MG63 (cell line): Measurements from ENCODE around the gene AFAP1L1. TPM values are rescaled to one million over a fixed set of nuclear protein-coding genes. Genes with fewer than 3 reads are reported as not detected.

Source experiments
- DNase-seq: peaks from one replicate; pipeline ENCODE4 v3.0.0-alpha.2; 2020
- H3K27me3 ChIP-seq: fragments of 250-450 bp; sonication (Bioruptor Pico); 2 replicates; pipeline ENCODE4 v1.5.1; 2020; ENCODE audit warnings: mild to moderate bottlenecking, moderate library complexity
- H3K36me3 ChIP-seq: fragments of 250-450 bp; sonication (Bioruptor Pico); 2 replicates; pipeline ENCODE4 v1.5.1; 2020; ENCODE audit warnings: mild to moderate bottlenecking, moderate library complexity
- H3K4me3 ChIP-seq: fragments of 250-450 bp; sonication (Bioruptor Pico); 2 replicates; pipeline ENCODE4 v1.5.1; 2020; ENCODE audit warnings: mild to moderate bottlenecking, moderate library complexity
- H3K9me3 ChIP-seq: fragments of 250-450 bp; sonication (Bioruptor Pico); 2 replicates; pipeline ENCODE4 v1.5.1; 2020; ENCODE audit warnings: mild to moderate bottlenecking, moderate library complexity
- total RNA-seq: library from RNA; depleted of rRNA; stranded (reverse); fragments of >200 nt; shearing (Covaris generic); gene quantifications from 2 replicates; pipeline ENCODE4 v1.2.3, GENCODE V29; 2014; ENCODE audit warnings: low replicate concordance

The AFAP1L1 gene
- total RNA-seq, 1 experiment from 2014 or later, result 8.1 TPM

GRCh38 chr5:149319174-149319573 lies 47.5 kb downstream of the AFAP1L1 start:
- no peak for DNase-seq
- Histone ChIP-seq H3K9me3 (no peaks in the 10 kb centered on the region), H3K36me3 (no peaks in the 10 kb centered on the region; the same call in 1 of the 2 replicates), H3K4me3 (no peak overlapping the region), H3K27me3 (no peaks in the 10 kb centered on the region)

- Histone ChIP-seq H3K27me3 (no peaks in the 10 kb centered on the region), H3K9me3 (no peaks in the 10 kb centered on the region), H3K4me3 (no peak overlapping the region)
Measured at GRCh38 chr5:149320791-149321330, 49.2 kb downstream of the AFAP1L1 start.

GRCh38 chr5:149322518-149322917 lies 50.9 kb downstream of the AFAP1L1 start:
- DNase-seq, result no peak
- Histone ChIP-seq H3K27me3 (no peaks in the 10 kb centered on the region), H3K36me3 (no peaks in the 10 kb centered on the region; the same call in 1 of the 2 replicates), H3K9me3 (no peaks in the 10 kb centered on the region), H3K4me3 (no peak overlapping the region)

More at GRCh38 chr5:149320791-149321330, 49.2 kb downstream of the AFAP1L1 start:
- peak; percentile 63 for DNase-seq
- no peaks in the 10 kb centered on the region; the same call in 1 of the 2 replicates for H3K36me3 ChIP-seq

- H3K27me3 ChIP-seq, result no peaks in the 10 kb centered on the region
- H3K9me3 ChIP-seq, result no peaks in the 10 kb centered on the region
- no peak for DNase-seq
- H3K36me3 ChIP-seq, result no peaks in the 10 kb centered on the region; the same call in 1 of the 2 replicates
- no peak overlapping the region for H3K4me3 ChIP-seq
Measured at GRCh38 chr5:149323210-149323609, 51.6 kb downstream of the AFAP1L1 start.

- no peaks in the 10 kb centered on the region for H3K27me3 ChIP-seq
- H3K4me3 ChIP-seq, result no peak overlapping the region
- no peak for DNase-seq
Measured at GRCh38 chr5:149323621-149324205, 52.1 kb downstream of the AFAP1L1 start.

GRCh38 chr5:149324641-149325040 lies 53.0 kb downstream of the AFAP1L1 start:
- Histone ChIP-seq H3K27me3 (no peaks in the 10 kb centered on the region), H3K9me3 (no peaks in the 10 kb centered on the region), H3K4me3 (no peak overlapping the region), H3K36me3 (no peaks in the 10 kb centered on the region; the same call in 1 of the 2 replicates)
- DNase-seq, result no peak

More at GRCh38 chr5:149323621-149324205, 52.1 kb downstream of the AFAP1L1 start:
- H3K9me3 ChIP-seq, result no peaks in the 10 kb centered on the region
- H3K36me3 ChIP-seq, result no peaks in the 10 kb centered on the region; the same call in 1 of the 2 replicates

GRCh38 chr5:149325166-149325735 lies 53.6 kb downstream of the AFAP1L1 start:
- Histone ChIP-seq H3K27me3 (no peaks in the 10 kb centered on the region), H3K9me3 (no peaks in the 10 kb centered on the region), H3K4me3 (no peak overlapping the region), H3K36me3 (no peaks in the 10 kb centered on the region; the same call in 1 of the 2 replicates)
- DNase-seq, result peak; percentile 45

GRCh38 chr5:149325894-149326293 lies 54.2 kb downstream of the AFAP1L1 start:
- Histone ChIP-seq H3K9me3 (no peaks in the 10 kb centered on the region), H3K36me3 (no peaks in the 10 kb centered on the region; the same call in 1 of the 2 replicates), H3K27me3 (no peaks in the 10 kb centered on the region), H3K4me3 (no peak overlapping the region)
- no peak for DNase-seq

- Histone ChIP-seq H3K4me3 (no peak overlapping the region), H3K27me3 (no peaks in the 10 kb centered on the region), H3K36me3 (no peaks in the 10 kb centered on the region; the same call in 1 of the 2 replicates), H3K9me3 (no peaks in the 10 kb centered on the region)
- no peak for DNase-seq
Measured at GRCh38 chr5:149326611-149327010, 55.0 kb downstream of the AFAP1L1 start.

GRCh38 chr5:149328177-149328576 lies 56.5 kb downstream of the AFAP1L1 start:
- no peak for DNase-seq

GRCh38 chr5:149333711-149334443 lies 62.2 kb downstream of the AFAP1L1 start:
- no peaks in the 10 kb centered on the region for H3K9me3 ChIP-seq
- H3K27me3 ChIP-seq, result no peaks in the 10 kb centered on the region
- H3K36me3 ChIP-seq, result peaks cover 4% of the 10 kb centered on the region; the same call in 1 of the 2 replicates
- DNase-seq, result no peak
- H3K4me3 ChIP-seq, result no peak overlapping the region

More at GRCh38 chr5:149328177-149328576, 56.5 kb downstream of the AFAP1L1 start:
- no peaks in the 10 kb centered on the region for H3K9me3 ChIP-seq
- H3K4me3 ChIP-seq, result no peak overlapping the region
- H3K36me3 ChIP-seq, result no peaks in the 10 kb centered on the region
- H3K27me3 ChIP-seq, result no peaks in the 10 kb centered on the region

- H3K4me3 ChIP-seq, result no peak overlapping the region
- peaks cover 9% of the 10 kb centered on the region for H3K36me3 ChIP-seq
- no peak for DNase-seq
- no peaks in the 10 kb centered on the region for H3K27me3 ChIP-seq
- H3K9me3 ChIP-seq, result no peaks in the 10 kb centered on the region
Measured at GRCh38 chr5:149337736-149338135, 66.1 kb downstream of the AFAP1L1 start.

- H3K9me3 ChIP-seq, result no peaks in the 10 kb centered on the region
- H3K4me3 ChIP-seq, result no peak overlapping the region
- no peak for DNase-seq
- H3K27me3 ChIP-seq, result no peaks in the 10 kb centered on the region
- peaks cover 9% of the 10 kb centered on the region for H3K36me3 ChIP-seq
Measured at GRCh38 chr5:149338364-149338763, 66.7 kb downstream of the AFAP1L1 start.

GRCh38 chr5:149340920-149341319 lies 69.3 kb downstream of the AFAP1L1 start:
- DNase-seq, result no peak
- no peaks in the 10 kb centered on the region for H3K27me3 ChIP-seq
- peaks cover 5% of the 10 kb centered on the region for H3K36me3 ChIP-seq
- no peak overlapping the region for H3K4me3 ChIP-seq
- no peaks in the 10 kb centered on the region for H3K9me3 ChIP-seq

- Histone ChIP-seq H3K9me3 (no peaks in the 10 kb centered on the region), H3K4me3 (no peak overlapping the region), H3K27me3 (no peaks in the 10 kb centered on the region), H3K36me3 (peaks cover 9% of the 10 kb centered on the region)
- DNase-seq, result no peak
Measured at GRCh38 chr5:149341876-149342275, 70.2 kb downstream of the AFAP1L1 start.

GRCh38 chr5:149344151-149344550 lies 72.5 kb downstream of the AFAP1L1 start:
- Histone ChIP-seq H3K27me3 (no peaks in the 10 kb centered on the region), H3K36me3 (peaks cover 31% of the 10 kb centered on the region), H3K4me3 (peak overlapping the region; percentile 86), H3K9me3 (no peaks in the 10 kb centered on the region)
- DNase-seq, result no peak
